H1 (cell line): ENCODE measurements around the gene USP10.

Experiments
- KDM1A ChIP-seq: fragments of 200-600, 300-600 bp; sonication (generic); IDR thresholded peaks from 2 replicates; pipeline ENCODE4 v1.7.1; 2016; ENCODE audit warnings: mild to moderate bottlenecking, low read length, borderline replicate concordance
- MAX ChIP-seq: IDR thresholded peaks from 2 replicates; pipeline ENCODE4 v1.6.1; 2012; ENCODE audit warnings: inconsistent platforms
- SIN3A ChIP-seq, 2 experiments: IDR thresholded peaks in 1 of 2; conservative IDR thresholded peaks in 1 of 2; 2 replicates each; pipeline ENCODE4 v1.6.1; 2011 to 2012; ENCODE audit warnings: low read length in 2 of 2, improper control_type of control experiment in 1 of 2, low read depth in 1 of 2, mild to moderate bottlenecking in 1 of 2
- TAF1 ChIP-seq: IDR thresholded peaks from 2 replicates; pipeline ENCODE4 v1.6.1; 2011; ENCODE audit warnings: mild to moderate bottlenecking, low read depth, low read length
- ZNF274 ChIP-seq: IDR thresholded peaks from 2 replicates; pipeline ENCODE4 v1.7.0; 2012; ENCODE audit warnings: low read length, borderline replicate concordance; ENCODE audit errors: extremely low read depth
- TF ChIP-seq, protein P1 (sequence below): IDR thresholded peaks from 2 replicates; pipeline ENCODE4 v1.6.1; 2011; ENCODE audit warnings: low read depth, mild to moderate bottlenecking, low read length; ENCODE audit not compliant: insufficient read depth

GRCh38 chr16:84773312-84773711, 73.5 kb downstream of the USP10 start:
- TF ChIP-seq, protein P1, sequence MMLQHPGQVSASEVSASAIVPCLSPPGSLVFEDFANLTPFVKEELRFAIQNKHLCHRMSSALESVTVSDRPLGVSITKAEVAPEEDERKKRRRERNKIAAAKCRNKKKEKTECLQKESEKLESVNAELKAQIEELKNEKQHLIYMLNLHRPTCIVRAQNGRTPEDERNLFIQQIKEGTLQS: no peak
- TF ChIP-seq KDM1A: no peak
- TF ChIP-seq ZNF274: no peak
- TF ChIP-seq TAF1: no peak
- no peak for TF ChIP-seq MAX
- TF ChIP-seq SIN3A (conservative IDR thresholded peaks at IDR 0.05 in 1 of 2, IDR thresholded peaks at IDR 0.05 in 1 of 2; ENCODE audit: low read depth in 1 of 2, low read length in 2 of 2): no peak
